ENCODE data around the gene BFSP1. TPM values are rescaled to one million over a fixed set of nuclear protein-coding genes. Genes with fewer than 3 reads are reported as not detected.

The BFSP1 gene
- total RNA-seq, 2 donors from 2014 or later = 9.4 to 12.0 TPM

DNA sequence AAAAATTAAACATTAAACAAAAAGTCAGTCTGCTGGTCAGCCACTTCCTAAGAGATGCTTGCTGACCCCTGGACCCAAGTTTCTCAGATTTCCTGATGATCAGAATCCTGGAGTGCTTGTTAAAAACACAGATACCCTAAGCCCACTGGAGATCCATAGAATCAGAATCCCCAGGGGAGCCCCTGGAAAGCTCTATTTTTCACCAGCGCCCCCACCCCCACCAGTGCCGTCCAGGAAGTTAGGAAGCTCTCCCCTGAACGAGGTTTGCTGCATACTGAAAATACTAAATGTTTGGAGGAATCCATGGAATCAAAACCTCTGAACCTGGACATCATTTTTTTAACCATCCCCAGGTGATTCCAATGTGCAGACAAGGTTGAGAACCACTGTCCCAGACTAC lies 69.2 kb downstream of the BFSP1 start:
- no peak overlapping the region for H3K9ac ChIP-seq (ENCODE audit: extremely low read depth, low read length, poor library complexity, severe bottlenecking)
- peaks cover 16% of the 10 kb centered on the region for H3K4me1 Mint-ChIP-seq
- DNase-seq = no peak
- no peak overlapping the region for H3K27ac Mint-ChIP-seq
- TF ChIP-seq, protein P1, sequence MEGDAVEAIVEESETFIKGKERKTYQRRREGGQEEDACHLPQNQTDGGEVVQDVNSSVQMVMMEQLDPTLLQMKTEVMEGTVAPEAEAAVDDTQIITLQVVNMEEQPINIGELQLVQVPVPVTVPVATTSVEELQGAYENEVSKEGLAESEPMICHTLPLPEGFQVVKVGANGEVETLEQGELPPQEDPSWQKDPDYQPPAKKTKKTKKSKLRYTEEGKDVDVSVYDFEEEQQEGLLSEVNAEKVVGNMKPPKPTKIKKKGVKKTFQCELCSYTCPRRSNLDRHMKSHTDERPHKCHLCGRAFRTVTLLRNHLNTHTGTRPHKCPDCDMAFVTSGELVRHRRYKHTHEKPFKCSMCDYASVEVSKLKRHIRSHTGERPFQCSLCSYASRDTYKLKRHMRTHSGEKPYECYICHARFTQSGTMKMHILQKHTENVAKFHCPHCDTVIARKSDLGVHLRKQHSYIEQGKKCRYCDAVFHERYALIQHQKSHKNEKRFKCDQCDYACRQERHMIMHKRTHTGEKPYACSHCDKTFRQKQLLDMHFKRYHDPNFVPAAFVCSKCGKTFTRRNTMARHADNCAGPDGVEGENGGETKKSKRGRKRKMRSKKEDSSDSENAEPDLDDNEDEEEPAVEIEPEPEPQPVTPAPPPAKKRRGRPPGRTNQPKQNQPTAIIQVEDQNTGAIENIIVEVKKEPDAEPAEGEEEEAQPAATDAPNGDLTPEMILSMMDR (conservative IDR thresholded peaks at IDR 0.05) = no peak
- H3K27ac ChIP-seq (ENCODE audit: low read depth, low read length) = no peak overlapping the region
- H3K9me3 ChIP-seq (ENCODE audit: control insufficient read depth, low read length) = no peaks in the 10 kb centered on the region
- WGBS, 2 experiments (ENCODE audit: insufficient coverage in 1 of 2, insufficient read length in 1 of 2) = 90 to 100% methylated on average over 1 to 3 of the region's 3 CpGs
- no peak overlapping the region for H3K4me3 Mint-ChIP-seq
- H3K27me3 ChIP-seq (ENCODE audit: control insufficient read depth, insufficient read depth, low read length, poor library complexity, severe bottlenecking) = no peaks in the 10 kb centered on the region
- no peaks in the 10 kb centered on the region for H3K4me1 ChIP-seq (ENCODE audit: control insufficient read depth, insufficient read depth, low read length)
- H3K9me3 Mint-ChIP-seq = no peaks in the 10 kb centered on the region
- no peaks in the 10 kb centered on the region for H3K36me3 Mint-ChIP-seq (ENCODE audit: low read depth)
- H3K4me3 ChIP-seq (ENCODE audit: low read length) = no peak overlapping the region
- no peaks in the 10 kb centered on the region for H3K36me3 ChIP-seq (ENCODE audit: control insufficient read depth, insufficient read depth, low read length)
- peaks cover 2% of the 10 kb centered on the region for H3K27me3 Mint-ChIP-seq (ENCODE audit: insufficient read depth)

DNA sequence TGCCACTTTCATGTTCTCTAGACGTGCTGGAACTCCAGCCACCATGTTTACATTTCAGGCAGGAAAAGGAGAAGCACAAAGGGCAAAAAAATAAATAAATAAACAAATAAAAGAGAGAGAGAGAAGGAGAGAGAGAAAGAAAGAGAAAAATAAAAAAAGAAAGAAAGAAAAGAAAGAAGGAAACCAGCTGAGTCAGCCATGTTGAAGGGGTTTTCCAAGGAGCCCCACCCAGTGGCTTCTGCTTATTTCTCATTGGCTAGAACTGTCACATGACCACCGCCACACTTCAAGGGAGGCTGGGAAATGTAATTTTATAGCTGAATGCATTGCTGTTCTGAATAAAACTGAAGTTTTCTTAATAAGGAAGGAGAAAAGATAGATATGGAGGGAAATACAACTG lies 71.1 kb downstream of the BFSP1 start:
- 83% methylated on average over 2 of the region's 2 CpGs; no CpG with 5 or more reads in 1 of the 2 experiments for WGBS, 2 experiments (ENCODE audit: insufficient coverage in 1 of 2, insufficient read length in 1 of 2)
- peaks cover 2% of the 10 kb centered on the region for H3K27me3 Mint-ChIP-seq (ENCODE audit: insufficient read depth)
- no peak overlapping the region for H3K4me3 Mint-ChIP-seq
- no peaks in the 10 kb centered on the region for H3K9me3 Mint-ChIP-seq
- Histone ChIP-seq H3K9ac (ENCODE audit: extremely low read depth, low read length, poor library complexity, severe bottlenecking) (no peak overlapping the region), H3K4me1 (ENCODE audit: control insufficient read depth, insufficient read depth, low read length) (no peaks in the 10 kb centered on the region), H3K4me3 (ENCODE audit: low read length) (no peak overlapping the region), H3K9me3 (ENCODE audit: control insufficient read depth, low read length) (no peaks in the 10 kb centered on the region), H3K27me3 (ENCODE audit: control insufficient read depth, insufficient read depth, low read length, poor library complexity, severe bottlenecking) (no peaks in the 10 kb centered on the region), H3K36me3 (ENCODE audit: control insufficient read depth, insufficient read depth, low read length) (no peaks in the 10 kb centered on the region), H3K27ac (ENCODE audit: low read depth, low read length) (no peak overlapping the region)
- TF ChIP-seq, protein P1 (conservative IDR thresholded peaks at IDR 0.05) = no peak
- DNase-seq = no peak
- peaks cover 16% of the 10 kb centered on the region for H3K4me1 Mint-ChIP-seq
- H3K27ac Mint-ChIP-seq = no peak overlapping the region
- no peaks in the 10 kb centered on the region for H3K36me3 Mint-ChIP-seq (ENCODE audit: low read depth)

DNA sequence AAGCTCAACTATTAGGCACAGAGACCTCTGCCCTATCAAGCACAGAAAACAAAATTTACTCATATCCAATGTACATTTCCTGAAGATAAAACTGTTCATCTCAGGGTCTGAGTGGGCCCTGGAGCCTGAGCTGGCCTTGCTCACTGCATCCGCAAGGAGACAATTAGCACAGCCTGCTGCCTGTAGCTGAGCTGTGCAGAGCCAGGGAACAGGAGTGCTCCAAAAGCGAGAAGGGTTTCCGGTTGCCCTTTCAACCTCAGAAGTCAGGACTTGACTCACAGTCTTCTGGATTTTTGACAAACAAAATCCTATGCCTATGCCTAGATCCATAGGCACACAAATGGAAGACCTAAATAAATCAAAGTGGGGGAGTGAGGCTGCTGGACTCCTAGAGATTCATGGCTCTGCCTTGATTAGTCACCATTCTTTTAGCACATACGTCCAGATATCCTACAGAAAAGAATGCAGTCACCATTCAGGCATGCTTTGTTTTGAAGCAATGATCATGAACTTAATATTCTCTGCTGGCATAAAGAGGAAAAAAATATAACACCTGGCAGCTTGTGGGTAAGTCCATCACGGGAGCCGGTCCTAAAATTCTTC lies 73.5 kb downstream of the BFSP1 start:
- no peaks in the 10 kb centered on the region for H3K27me3 ChIP-seq (ENCODE audit: control insufficient read depth, insufficient read depth, low read length, poor library complexity, severe bottlenecking)
- no peaks in the 10 kb centered on the region for H3K36me3 ChIP-seq (ENCODE audit: control insufficient read depth, insufficient read depth, low read length)
- H3K27ac ChIP-seq (ENCODE audit: low read depth, low read length) = no peak overlapping the region
- H3K27me3 Mint-ChIP-seq (ENCODE audit: insufficient read depth) = peaks cover 2% of the 10 kb centered on the region
- no peaks in the 10 kb centered on the region for H3K9me3 Mint-ChIP-seq
- H3K4me1 Mint-ChIP-seq = peaks cover 19% of the 10 kb centered on the region
- H3K9me3 ChIP-seq (ENCODE audit: control insufficient read depth, low read length) = no peaks in the 10 kb centered on the region
- no peak for DNase-seq
- TF ChIP-seq, protein P1 (conservative IDR thresholded peaks at IDR 0.05) = no peak
- H3K27ac Mint-ChIP-seq = no peak overlapping the region
- no peak overlapping the region for H3K4me3 Mint-ChIP-seq
- no peaks in the 10 kb centered on the region for H3K36me3 Mint-ChIP-seq (ENCODE audit: low read depth)
- H3K4me3 ChIP-seq (ENCODE audit: low read length) = no peak overlapping the region
- no peak overlapping the region for H3K9ac ChIP-seq (ENCODE audit: extremely low read depth, low read length, poor library complexity, severe bottlenecking)
- H3K4me1 ChIP-seq (ENCODE audit: control insufficient read depth, insufficient read depth, low read length) = peaks cover under 1% of the 10 kb centered on the region
- 96% methylated on average over 4 to 6 of the region's 6 CpGs for WGBS, 2 experiments (ENCODE audit: insufficient coverage in 1 of 2, insufficient read length in 1 of 2)

All from endodermal cell (in vitro differentiated cells).